Measurements from ENCODE around the gene HNRNPUL1. TPM values are rescaled to one million over a fixed set of nuclear protein-coding genes. Genes with fewer than 3 reads are reported as not detected.

The HNRNPUL1 gene
- total and polyA plus RNA-seq, 2 experiments from 2014 or later, result 204 to 207 TPM

- Mint-ChIP-seq H3K27me3 (ENCODE audit: insufficient read depth, low read depth, poor library complexity) (peaks cover 5% of the 10 kb centered on the region), H3K4me3 (no peak overlapping the region), H3K27ac (no peak overlapping the region), H3K36me3 (ENCODE audit: low read depth) (no peaks in the 10 kb centered on the region), H3K9me3 (no peaks in the 10 kb centered on the region), H3K4me1 (peaks cover 14% of the 10 kb centered on the region)
- no peak overlapping the region for H3K27ac ChIP-seq (ENCODE audit: low read depth)
- H3K4me1 ChIP-seq (ENCODE audit: insufficient read depth), result peaks cover 10% of the 10 kb centered on the region
- peaks cover 18% of the 10 kb centered on the region for H3F3A ChIP-seq (replicated peaks; ENCODE audit: low read depth)
- H3K4me3 ChIP-seq, result no peak overlapping the region
- no peak for TF ChIP-seq POLR2AphosphoS5 (IDR thresholded peaks at IDR 0.05; ENCODE audit: low read depth)
- no peak for TF ChIP-seq STAT1 (IDR thresholded peaks at IDR 0.05; ENCODE audit: unreplicated experiment)
- no peak for TF ChIP-seq EZH2phosphoT487 (IDR thresholded peaks at IDR 0.05; ENCODE audit: unreplicated experiment)
- TF ChIP-seq ZNF331 (CRISPR knock-in tag; IDR thresholded peaks at IDR 0.05; ENCODE audit: low read depth), result no peak
- no peak for TF ChIP-seq CREB1 (CRISPR knock-in tag; IDR thresholded peaks at IDR 0.05; ENCODE audit: low read depth)
- no peak for TF ChIP-seq NANOG (IDR thresholded peaks at IDR 0.05; ENCODE audit: borderline replicate concordance)
- TF ChIP-seq CTCF (conservative IDR thresholded peaks at IDR 0.05; ENCODE audit: low read depth in 2 of 2), result no peak
- TF ChIP-seq ETS1 (IDR thresholded peaks at IDR 0.05), result no peak
- no peak for TF ChIP-seq JUNB (IDR thresholded peaks at IDR 0.05; ENCODE audit: unreplicated experiment)
- TF ChIP-seq REST (IDR thresholded peaks at IDR 0.05; ENCODE audit: unreplicated experiment), result no peak
- TF ChIP-seq ZNF462 (CRISPR knock-in tag; IDR thresholded peaks at IDR 0.05), result no peak
- DNase-seq (ENCODE audit: low spot score), result no peak
- no peak overlapping the region for H2AFZ ChIP-seq
- no peaks in the 10 kb centered on the region for H3K36me3 ChIP-seq (ENCODE audit: insufficient read depth)
- H3K9me2 ChIP-seq (ENCODE audit: insufficient read depth), result no peaks in the 10 kb centered on the region
- ATAC-seq, result no peak
- no peaks in the 10 kb centered on the region for H3K79me2 ChIP-seq (replicated peaks; ENCODE audit: insufficient read depth)
- no peak overlapping the region for H3K4me2 ChIP-seq
- no peaks in the 10 kb centered on the region for H3K27me3 ChIP-seq (ENCODE audit: insufficient read depth)
- H4K20me1 ChIP-seq (replicated peaks; ENCODE audit: insufficient read depth), result no peaks in the 10 kb centered on the region
These were observed 33.9 kb upstream of the HNRNPUL1 start for GRCh38 chr19:41230067-41230857.
